Esophagus squamous epithelium (tissue), 5 donors: ENCODE data around the gene MYO16. TPM values are rescaled to one million over a fixed set of nuclear protein-coding genes. Genes with fewer than 3 reads are reported as not detected.

ENCODE experiments used
- DNase-seq: peaks from one replicate; lab custom pipeline; 2025; lab: John Stamatoyannopoulos, UW
- H3K27ac ChIP-seq, 4 donors: fragments of 200-600 bp; sonication (generic); one replicate each; pipeline ENCODE4 v1.5.1; 2016 to 2019; ENCODE audit warnings: mild to moderate bottlenecking in 1 of 4
- H3K27me3 ChIP-seq, 4 donors: fragments of 200-600 bp; sonication (generic); 1 replicate in 3 of 4; 2 replicates in 1 of 4; pipeline versions ENCODE4 v1.5.1 to v1.6.0; 2017 to 2021; ENCODE audit warnings: antibody characterized with exemption in 1 of 4
- H3K36me3 ChIP-seq, 3 donors: fragments of 200-600 bp; sonication (generic); one replicate each; pipeline ENCODE4 v1.5.1; 2016 to 2019
- H3K4me1 ChIP-seq, 3 donors: fragments of 200-600 bp; sonication (generic); one replicate each; pipeline ENCODE4 v1.5.1; 2017 to 2019
- H3K4me3 ChIP-seq, 4 donors: fragments of 200-600 bp; sonication (generic); 1 replicate in 3 of 4; 2 replicates in 1 of 4; pipeline ENCODE4 v1.5.1; 2016 to 2019; ENCODE audit warnings: mild to moderate bottlenecking in 2 of 4, moderate library complexity in 1 of 4
- H3K9me3 ChIP-seq, 3 donors: fragments of 200-600 bp; sonication (generic); one replicate each; pipeline ENCODE4 v1.5.1; 2016 to 2019
- CTCF ChIP-seq, 6 experiments: fragments of 450-650 bp in 4 of 6; fragments of 200-600 bp in 2 of 6; sonication (generic) in 2 of 6; IDR thresholded peaks; one replicate each; pipeline ENCODE4 v1.5.1; 2016 to 2019; ENCODE audit warnings: antibody characterized with exemption in 6 of 6, mild to moderate bottlenecking in 4 of 6, moderate library complexity in 4 of 6
- POLR2A ChIP-seq, 4 donors: fragments of 450-650 bp; IDR thresholded peaks; one replicate each; pipeline ENCODE4 v1.6.1; 2017; ENCODE audit warnings: antibody characterized with exemption in 4 of 4, mild to moderate bottlenecking in 4 of 4, moderate library complexity in 3 of 4
- WGBS, 2 donors: methylation state at CpG; one replicate each; pipeline ENCODE4 v1.1.5; 2018; 5-methylcytosine and 5-hydroxymethylcytosine counted together
- intact Hi-C: fragments of 100-400 bp; cut with DNase I; formaldehyde crosslinking; loops from one replicate; pipeline ENCODE4 v1.15.0; 2022
- total RNA-seq, 4 donors: library from RNA; depleted of rRNA; stranded (reverse); fragments of >200 nt; gene quantifications; one replicate each; pipeline ENCODE4 v1.1.0, GENCODE V29; 2016
- donor health status: DM: yes; HTN: yes; CAD: no.

MYO16 gene
- total RNA-seq, 4 donors from 2014 or later = 0.09 to 2.1 TPM; not detected in 2

GRCh38 chr13:108775597-108775996, 146.2 kb downstream of the MYO16 start:
- intact Hi-C loops = no loop called here
- no peak for DNase-seq
- H3K36me3 ChIP-seq = no peaks in the 10 kb centered on the region
- H3K27ac ChIP-seq = no peak overlapping the region
- no peaks in the 10 kb centered on the region for H3K4me1 ChIP-seq
- no peak for TF ChIP-seq POLR2A (IDR thresholded peaks at IDR 0.05)
- TF ChIP-seq CTCF (IDR thresholded peaks at IDR 0.05) = no peak
- no peaks in the 10 kb centered on the region for H3K27me3 ChIP-seq
- H3K9me3 ChIP-seq = no peaks in the 10 kb centered on the region
- 49 to 71% methylated on average over 8 of the region's 8 CpGs for WGBS, 2 donors
- H3K4me3 ChIP-seq = no peak overlapping the region

- no peak overlapping the region for H3K4me3 ChIP-seq
- no peaks in the 10 kb centered on the region for H3K36me3 ChIP-seq
- TF ChIP-seq POLR2A (IDR thresholded peaks at IDR 0.05) = no peak
- TF ChIP-seq CTCF (IDR thresholded peaks at IDR 0.05) = no peak
- no peak overlapping the region for H3K27ac ChIP-seq
- 38 to 40% methylated on average over 3 of the region's 3 CpGs for WGBS, 2 donors
- no peak for DNase-seq
- no peaks in the 10 kb centered on the region for H3K27me3 ChIP-seq
- no peaks in the 10 kb centered on the region for H3K9me3 ChIP-seq
- H3K4me1 ChIP-seq = no peaks in the 10 kb centered on the region
- intact Hi-C loops = no loop called here
These were observed 147.2 kb downstream of the MYO16 start for GRCh38 chr13:108776650-108777049.

GRCh38 chr13:108777421-108778420, 148.3 kb downstream of the MYO16 start:
- Histone ChIP-seq H3K4me3 (no peak overlapping the region), H3K9me3 (no peaks in the 10 kb centered on the region), H3K4me1 (no peaks in the 10 kb centered on the region), H3K36me3 (no peaks in the 10 kb centered on the region), H3K27me3 (no peaks in the 10 kb centered on the region), H3K27ac (no peak overlapping the region)
- DNase-seq = no peak
- intact Hi-C loops = no loop called here
- 40 to 50% methylated on average over 9 of the region's 9 CpGs for WGBS, 2 donors
- TF ChIP-seq POLR2A (IDR thresholded peaks at IDR 0.05) (no peak), CTCF (IDR thresholded peaks at IDR 0.05) (no peak)

- H3K4me3 ChIP-seq = no peak overlapping the region
- H3K36me3 ChIP-seq = no peaks in the 10 kb centered on the region
- 57 to 90% methylated on average over 2 of the region's 2 CpGs for WGBS, 2 donors
- intact Hi-C loops = no loop called here
- H3K4me1 ChIP-seq = no peaks in the 10 kb centered on the region
- TF ChIP-seq CTCF (IDR thresholded peaks at IDR 0.05) (no peak), POLR2A (IDR thresholded peaks at IDR 0.05) (no peak)
- no peak overlapping the region for H3K27ac ChIP-seq
- no peaks in the 10 kb centered on the region for H3K9me3 ChIP-seq
- no peaks in the 10 kb centered on the region for H3K27me3 ChIP-seq
- no peak for DNase-seq
These were observed 149.9 kb downstream of the MYO16 start for GRCh38 chr13:108779308-108779707.

GRCh38 chr13:108780706-108781105, 151.3 kb downstream of the MYO16 start:
- no peak for TF ChIP-seq CTCF (IDR thresholded peaks at IDR 0.05)
- no peak for TF ChIP-seq POLR2A (IDR thresholded peaks at IDR 0.05)
- no peaks in the 10 kb centered on the region for H3K9me3 ChIP-seq
- H3K4me3 ChIP-seq = no peak overlapping the region
- H3K4me1 ChIP-seq = no peaks in the 10 kb centered on the region
- H3K27ac ChIP-seq = no peak overlapping the region
- H3K36me3 ChIP-seq = no peaks in the 10 kb centered on the region
- no peaks in the 10 kb centered on the region for H3K27me3 ChIP-seq
- DNase-seq = no peak
- 60 to 84% methylated on average over 3 of the region's 3 CpGs for WGBS, 2 donors
- intact Hi-C loops = no loop called here
